Measurements from ENCODE around the gene RNF223.
A peak's percentile ranks its signal among the peaks of the same experiment; 100 is the strongest.
"Not testable (repeated sequence)": the region's sequence is repeated elsewhere in the genome, so short reads cannot be mapped to it uniquely, and the experiment has no call there.

RNF223 gene

DNA sequence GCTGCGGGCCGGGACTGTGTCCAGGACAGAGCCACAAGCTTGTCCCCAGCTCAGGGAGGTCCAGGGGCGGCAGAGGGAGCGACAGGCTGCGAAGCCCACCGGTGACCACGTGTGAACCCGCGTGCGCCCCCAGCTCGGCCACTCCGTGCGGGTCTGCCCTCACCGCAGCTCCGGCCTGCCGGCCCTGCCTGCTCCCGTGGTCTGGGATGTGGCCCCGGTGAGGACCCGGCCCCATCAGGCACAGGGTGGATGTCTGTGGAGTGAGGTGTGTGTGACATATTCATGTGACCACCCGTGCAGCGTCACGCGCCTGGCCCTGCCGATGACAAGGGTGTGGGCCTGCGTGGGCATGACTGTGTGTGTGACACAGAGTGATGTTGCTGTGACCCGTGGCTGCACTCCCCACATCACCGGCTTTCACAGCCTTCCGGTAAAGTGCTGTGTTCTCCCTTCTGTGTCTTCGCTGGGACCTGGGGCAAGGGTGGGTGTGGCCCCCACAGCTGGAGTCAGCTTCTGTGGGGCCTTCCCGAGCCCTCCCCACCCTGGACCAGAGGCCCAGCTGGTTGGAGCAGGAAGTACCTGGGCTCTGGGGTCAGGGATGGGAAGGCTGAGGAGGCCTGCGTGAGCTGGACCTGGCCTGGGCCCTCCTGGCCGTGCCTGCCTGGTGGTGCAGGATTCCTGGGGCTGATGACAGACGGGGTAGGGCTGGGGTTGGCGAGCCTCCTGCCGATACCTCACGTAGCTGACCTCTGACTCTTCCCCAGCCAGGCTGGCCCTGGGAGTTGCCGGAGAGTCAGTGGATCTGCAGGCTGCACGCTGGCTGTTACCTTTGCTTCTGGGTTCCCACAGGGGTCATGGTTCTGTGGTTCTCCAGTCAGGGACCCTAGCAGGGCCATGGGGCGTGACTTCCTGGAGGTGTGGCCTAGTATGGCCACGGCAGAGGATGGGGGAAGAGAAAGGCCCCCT lies 4.1 kb downstream of the RNF223 start:
- DNase-seq, result no peak

DNA sequence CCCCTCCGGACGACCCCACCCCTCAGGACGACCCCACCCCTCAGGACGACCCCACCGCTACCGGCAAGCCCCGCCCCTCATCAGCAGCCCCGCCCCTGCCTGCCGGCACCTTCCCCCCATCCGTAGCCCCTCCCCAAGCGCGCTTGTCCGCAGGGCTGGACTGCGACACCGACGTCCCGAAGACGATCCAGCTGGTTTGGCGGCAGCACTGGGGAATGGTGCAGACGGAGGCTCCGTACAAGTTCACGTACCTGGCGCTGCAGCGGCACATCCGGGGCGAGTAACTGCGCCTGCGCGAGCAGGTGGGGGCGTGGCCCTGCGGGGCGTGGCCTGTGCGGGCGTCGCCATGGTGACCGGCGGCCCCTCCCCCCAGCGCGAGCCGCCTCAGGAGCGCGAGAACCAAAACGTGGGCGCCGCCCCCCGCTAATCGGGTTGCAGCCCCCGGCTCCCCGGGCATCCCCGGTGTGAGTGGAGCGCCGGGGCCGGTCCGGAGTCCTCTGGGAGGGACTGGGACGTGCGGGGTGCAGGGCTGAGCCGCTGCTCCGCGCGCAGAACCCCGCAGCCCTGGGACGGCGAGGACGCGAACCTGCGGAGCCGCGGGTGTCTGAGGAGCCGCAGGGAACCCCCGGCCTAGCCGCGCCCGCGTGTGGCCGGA lies 4.9 kb downstream of the RNF223 start:
- DNase-seq, result peak; percentile 76 to 86 (median 78)

DNA sequence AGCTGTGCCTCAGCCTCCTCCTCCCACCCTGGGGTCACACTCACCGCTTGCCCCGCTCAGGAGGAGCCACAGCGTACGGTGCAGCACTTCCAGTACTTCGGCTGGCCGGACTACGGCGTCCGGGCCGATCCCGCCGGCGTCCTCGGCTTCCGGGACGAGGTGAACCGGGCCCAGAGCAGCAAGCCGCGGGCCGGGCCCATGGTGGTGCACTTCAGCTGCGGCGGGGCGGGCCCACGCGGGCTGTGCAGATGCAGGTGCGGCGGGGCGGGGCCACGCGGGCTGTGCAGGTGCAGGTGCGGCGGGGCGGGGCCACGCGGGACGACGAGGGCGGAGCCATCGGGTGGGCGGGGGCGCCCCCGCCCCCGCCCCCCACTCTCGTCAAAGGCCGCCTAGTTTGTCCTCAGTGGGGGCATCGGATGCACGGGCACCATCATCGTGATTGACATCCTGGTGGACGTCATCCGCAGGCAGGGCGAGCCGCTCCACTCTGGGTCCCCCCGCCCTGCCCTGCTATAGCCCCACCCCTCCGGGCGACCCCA lies 5.5 kb downstream of the RNF223 start:
- DNase-seq, result peak in 2 of 4 experiments; percentile 54 to 67

DNA sequence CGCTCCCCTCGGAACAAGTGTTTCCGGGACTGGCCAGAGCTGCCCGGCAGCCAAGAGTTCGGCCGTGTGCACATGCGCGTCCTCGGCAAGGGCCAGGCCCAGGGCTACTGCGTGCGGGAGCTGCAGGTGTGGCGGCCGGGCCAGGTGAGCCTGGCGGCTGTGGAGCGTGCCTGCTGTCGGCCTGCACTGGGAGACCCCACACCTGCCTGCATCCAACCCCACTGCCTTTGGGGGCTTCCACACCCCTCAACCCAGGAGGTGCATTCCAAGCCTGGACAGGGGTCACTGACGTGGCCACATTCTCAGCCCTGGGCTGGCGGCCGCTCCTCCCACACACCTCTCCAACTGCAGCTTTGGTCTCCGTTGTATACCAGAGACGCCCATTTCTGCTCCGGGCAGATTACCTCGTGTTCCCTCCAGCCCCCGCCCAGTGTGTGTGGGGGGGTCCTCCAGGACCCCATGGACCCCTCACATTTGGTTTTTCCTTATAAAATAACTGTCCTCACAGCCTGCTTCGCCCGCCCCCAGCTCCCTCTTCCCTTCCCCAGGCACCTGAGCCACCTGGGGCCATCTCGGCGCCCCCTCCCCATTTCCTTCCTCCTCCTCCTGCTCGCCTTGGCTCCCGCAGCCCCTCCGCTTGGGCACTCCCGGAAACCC lies 6.1 kb downstream of the RNF223 start:
- no peak for DNase-seq

DNA sequence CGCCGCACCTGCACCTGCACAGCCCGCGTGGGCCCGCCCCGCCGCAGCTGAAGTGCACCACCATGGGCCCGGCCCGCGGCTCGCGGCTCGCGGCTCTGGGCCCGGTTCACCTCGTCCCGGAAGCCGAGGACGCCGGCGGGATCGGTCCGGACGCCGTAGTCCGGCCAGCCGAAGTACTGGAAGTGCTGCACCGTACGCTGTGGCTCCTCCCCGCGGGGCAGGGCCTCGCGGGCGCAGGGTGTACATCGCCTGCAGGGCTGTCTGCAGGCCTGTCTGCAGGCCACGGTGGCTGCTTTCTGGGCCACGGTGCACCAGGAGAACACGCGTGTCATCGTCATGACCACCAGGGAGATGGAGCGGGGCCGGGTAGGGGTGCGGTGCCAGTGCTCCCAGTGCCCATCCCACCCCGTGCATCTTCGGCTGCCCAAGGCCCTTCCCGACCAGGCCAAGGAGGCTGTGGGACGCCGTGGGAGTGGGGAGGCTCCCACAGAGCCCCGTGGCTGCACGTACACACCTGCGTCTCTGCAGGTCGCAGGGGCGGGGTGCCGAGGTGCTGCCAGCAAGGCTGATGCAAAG lies 6.7 kb downstream of the RNF223 start:
- DNase-seq, result no peak

GRCh38 chr1:1066403-1067283 lies 7.5 kb downstream of the RNF223 start:
- no peak for DNase-seq

- not testable (repeated sequence) for DNase-seq
Measured at GRCh38 chr1:1065940-1066304, 8.2 kb downstream of the RNF223 start.

DNA sequence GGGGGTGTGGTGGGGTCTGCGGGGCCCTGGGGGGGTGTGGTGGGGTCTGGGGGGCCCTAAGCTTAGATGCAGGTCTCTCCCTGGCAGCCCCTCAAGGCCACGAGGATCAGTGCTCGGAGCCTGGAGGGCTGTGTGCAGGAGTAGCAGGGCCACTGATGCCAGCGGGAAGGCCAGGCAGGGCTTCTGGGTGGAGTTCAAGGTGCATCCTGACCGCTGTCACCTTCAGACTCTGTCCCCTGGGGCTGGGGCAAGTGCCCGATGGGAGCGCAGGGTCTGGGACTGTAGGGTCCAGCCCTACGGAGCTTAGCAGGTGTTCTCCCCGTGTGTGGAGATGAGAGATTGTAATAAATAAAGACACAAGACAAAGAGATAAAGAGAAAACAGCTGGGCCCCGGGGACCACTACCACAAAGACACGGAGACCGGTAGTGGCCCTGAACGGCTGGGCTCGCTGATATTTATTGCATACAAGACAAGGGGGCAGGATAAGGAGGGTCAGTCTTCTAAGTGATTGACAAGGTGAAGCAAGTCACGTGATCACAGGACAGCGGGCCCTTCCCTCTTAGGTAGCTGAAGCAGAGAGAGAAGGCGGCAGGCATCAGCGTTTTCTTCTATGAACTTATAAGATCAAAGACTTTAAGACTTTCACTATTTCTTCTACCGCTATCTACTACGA lies 8.7 kb downstream of the RNF223 start:
- DNase-seq, result no peak

DNA sequence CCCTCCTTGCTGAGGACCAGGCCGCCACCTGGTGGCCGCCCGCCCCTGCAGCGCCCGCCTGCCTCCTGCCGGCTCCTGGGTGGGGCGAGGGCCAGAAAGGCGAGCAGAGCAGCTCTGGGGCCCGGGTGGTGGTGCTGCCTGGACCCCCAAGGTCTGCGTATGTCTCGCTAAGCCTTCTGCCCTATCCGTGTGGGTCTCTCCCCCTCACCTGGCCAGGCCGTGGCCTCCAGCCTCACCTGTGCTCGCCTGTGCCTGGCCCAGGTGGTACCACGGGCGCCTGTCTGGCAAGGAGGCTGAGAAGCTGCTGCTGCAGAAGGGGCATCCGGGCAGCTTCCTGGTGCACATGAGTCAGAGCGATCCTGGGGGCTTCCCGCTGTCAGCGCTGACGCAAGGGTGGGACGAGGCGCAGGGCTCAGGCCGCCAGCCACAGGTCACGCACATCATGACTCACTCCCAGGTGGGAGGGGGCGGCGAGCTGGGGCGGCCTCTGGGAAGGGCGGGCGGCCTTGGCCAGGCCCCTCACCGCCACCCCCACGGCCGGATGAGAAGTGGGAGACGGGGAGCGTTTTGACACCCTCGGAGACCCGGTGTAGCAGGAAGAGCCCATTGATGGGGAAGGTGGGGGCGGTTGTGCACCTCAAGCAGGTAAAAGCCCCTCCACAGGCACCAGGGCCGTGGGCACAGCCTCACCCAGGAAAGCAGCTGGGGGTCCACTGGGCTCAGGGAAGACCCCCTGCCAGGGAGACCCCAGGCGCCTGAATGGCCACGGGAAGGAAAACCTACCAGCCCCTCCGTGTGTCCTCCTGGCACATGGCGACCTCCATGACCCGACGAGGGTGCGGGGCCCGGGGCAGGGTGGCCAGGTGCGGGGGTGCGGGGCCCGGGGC lies 9.9 kb downstream of the RNF223 start:
- DNase-seq, result peak; percentile 58 to 75 (median 66)

DNA sequence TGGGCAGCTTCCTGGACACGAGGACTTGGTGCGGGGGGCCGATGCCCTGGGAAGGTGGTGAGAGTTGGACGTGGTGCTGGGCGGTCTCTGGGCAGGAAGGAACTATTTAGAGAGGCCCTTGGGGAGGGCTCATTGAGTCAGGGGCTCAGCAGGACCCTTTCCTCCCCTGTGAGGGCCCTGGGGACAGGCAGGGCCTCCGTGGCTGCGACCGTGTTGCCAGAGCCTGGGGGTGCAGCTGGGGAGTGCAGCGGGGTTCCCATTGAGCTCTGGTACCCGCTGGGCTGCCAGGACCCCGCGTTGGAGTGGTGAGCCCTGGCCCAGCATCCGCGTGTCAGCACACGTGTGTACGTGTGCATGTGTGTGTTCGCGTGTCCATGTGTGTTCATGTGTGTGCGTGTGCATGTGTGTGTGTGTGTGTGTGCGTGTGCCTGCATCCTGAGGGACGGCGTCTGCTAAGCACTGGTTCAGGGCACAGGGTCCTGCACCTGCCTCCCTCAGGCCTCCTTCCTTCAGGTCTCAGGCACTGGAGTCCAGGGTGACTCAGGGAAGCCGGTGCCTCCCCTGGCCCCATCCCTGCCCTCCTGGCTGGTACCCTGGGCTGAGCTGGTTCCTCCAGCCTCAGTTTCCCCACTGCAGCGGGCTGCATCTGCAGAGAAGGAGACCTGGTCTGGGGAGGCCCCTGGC lies 10.7 kb downstream of the RNF223 start:
- no peak for DNase-seq

- no peak for DNase-seq
Measured at GRCh38 chr1:1062348-1063163, 11.6 kb downstream of the RNF223 start.

GRCh38 chr1:1061682-1062345 lies 12.3 kb downstream of the RNF223 start:
- DNase-seq, result no peak

DNA sequence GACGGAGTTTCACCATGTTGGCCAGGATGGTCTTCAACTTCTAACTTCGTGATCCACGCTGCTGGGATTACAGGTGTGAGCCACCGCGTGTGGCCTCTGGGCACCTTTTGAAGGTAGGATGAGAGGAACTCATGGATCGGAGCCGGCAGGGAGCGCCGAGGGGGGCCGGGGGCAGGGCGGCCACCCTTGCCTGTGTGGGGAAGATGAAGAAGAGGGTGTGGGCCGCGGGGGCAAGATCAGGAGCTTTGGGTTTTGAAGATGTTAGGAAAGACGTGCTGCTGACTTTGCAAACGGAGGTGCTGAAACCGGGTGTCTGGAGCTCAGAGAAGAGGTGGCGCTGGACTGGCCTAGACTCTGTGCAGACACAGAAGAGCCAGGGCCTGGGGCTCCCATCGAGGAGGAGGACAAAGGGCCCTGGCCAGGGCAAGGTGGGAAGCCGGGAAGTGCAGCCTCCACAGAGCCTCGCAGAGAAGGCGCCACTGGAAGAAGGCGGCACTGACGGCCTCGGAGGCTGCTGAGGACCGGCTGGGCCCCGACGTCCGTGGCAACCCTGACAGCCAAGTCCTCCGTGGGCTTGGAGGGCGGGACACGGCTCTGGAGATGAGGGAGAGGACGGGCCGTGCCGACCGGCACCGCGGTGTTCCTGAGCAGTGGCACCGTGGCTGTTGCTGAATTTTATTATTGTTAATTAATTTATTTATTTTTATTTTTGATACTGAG lies 13.7 kb downstream of the RNF223 start:
- no peak for DNase-seq

GRCh38 chr1:1059494-1060280 lies 14.4 kb downstream of the RNF223 start:
- peak; percentile 78 to 94 (median 85) for DNase-seq

DNA sequence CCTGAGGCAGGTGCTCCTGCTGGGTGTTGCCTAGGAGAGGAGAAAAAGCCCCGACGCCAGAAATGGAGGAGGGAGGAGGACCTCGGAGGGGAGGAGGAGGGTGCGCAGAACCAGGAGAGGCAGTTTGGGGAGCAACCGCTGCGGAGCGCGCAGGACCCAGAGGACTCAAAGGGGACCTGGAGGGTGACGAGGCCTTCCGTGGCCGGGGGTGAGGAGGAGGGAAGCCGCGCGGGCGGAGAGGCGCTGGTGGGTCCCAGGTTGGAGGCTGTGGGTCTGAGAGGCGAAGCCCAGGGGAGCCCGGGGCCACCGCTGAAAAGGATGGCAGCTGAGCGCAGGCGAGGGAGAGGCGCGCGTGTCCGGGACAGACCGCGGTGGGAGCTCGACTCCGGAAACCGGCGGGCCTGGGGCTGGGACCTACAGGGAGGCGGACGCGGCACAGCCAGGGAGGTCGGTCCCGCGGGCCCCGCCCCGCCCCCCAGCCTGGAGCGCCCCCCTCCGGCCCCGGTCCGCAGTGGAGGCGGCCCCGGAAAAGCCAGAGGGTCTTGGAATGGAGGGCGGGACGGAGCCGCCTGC lies 15.1 kb downstream of the RNF223 start:
- DNase-seq, result peak in 1 of 4 experiments; percentile 22

Data from activated CD4-positive, CD25-positive, alpha-beta regulatory T cell (primary cell).